Muscle layer of colon (tissue), 2 donors: ENCODE results near the gene ZNF212.

Experiments used
- H3K27ac ChIP-seq: one replicate; pipeline ENCODE4 v1.7.0; 2013; ENCODE audit warnings: low read depth, mild to moderate bottlenecking, low read length, moderate library complexity
- H3K27me3 ChIP-seq, 2 donors: one replicate each; pipeline ENCODE4 v1.7.0; 2013; ENCODE audit warnings: low read length in 2 of 2, mild to moderate bottlenecking in 2 of 2; ENCODE audit not compliant: insufficient read depth in 2 of 2, control insufficient read depth in 1 of 2
- H3K36me3 ChIP-seq: one replicate; pipeline ENCODE4 v1.7.0; 2013; ENCODE audit warnings: mild to moderate bottlenecking, low read length; ENCODE audit not compliant: insufficient read depth
- H3K4me1 ChIP-seq: one replicate; pipeline ENCODE4 v1.7.0; 2013; ENCODE audit warnings: mild to moderate bottlenecking, low read length; ENCODE audit not compliant: insufficient read depth
- H3K4me3 ChIP-seq, 2 donors: one replicate each; pipeline ENCODE4 v1.7.0; 2013; ENCODE audit warnings: low read length in 2 of 2, low read depth in 1 of 2, mild to moderate bottlenecking in 1 of 2, moderate library complexity in 1 of 2
- H3K9ac ChIP-seq: one replicate; pipeline ENCODE4 v1.7.0; 2013; ENCODE audit warnings: low read length
- H3K9me3 ChIP-seq: one replicate; pipeline ENCODE4 v1.7.0; 2013; ENCODE audit warnings: mild to moderate bottlenecking, low read length
- donor health status: abdominal sarcoma.
- donor health status: Adenocarcinoma of cecum.

Gene ZNF212

DNA sequence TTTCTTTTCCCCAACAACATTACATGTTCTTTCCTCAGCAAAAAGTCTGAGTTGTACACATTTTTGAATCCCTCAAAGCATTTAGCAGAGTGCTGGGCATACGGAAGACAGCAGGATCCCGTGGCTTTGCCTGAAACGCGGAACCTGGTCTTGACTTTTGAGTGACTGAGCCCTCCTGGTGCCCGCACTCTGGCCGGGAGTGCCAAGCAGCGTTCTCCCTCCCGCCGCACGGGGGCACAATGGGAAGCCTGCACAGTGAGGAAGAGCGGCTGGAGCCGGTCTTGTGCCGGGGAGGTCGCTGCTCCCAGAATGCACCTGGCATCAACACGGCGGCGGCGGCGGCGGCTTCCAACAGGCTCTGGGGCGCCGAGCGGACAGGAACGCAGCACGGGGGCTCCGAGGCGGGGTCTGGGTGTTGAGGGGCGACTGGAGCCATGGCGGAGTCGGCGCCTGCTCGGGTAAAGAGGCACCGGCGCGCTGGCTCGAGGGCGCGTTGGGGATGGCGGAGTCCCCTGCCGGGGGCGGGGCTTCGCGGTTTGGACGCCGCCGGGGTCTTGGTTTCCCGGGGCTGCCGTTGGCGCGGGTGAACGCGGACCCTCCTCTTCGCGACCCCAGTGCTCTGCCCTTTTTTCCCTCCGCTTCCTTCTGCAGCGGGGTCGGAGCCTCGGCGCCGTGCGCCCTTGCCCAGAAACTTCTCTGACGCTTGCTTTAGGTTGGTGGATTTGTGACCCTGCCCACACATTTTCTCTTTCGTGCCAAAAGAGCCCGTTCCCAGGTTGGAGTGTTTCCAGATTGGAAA is at the start of gene ZNF212:
TSS of gene ZNF212 (plus strand) at position 307 of the 799 bp plus-strand sequence. CDS start at position 435, 128 bp downstream.
- H3K27ac ChIP-seq, result peak within 1 kb of the TSS; percentile 59
- H3K4me3 ChIP-seq, result peak within 1 kb of the TSS; percentile 72 to 98
- H3K4me1 ChIP-seq, result peaks cover 14% of the 10 kb centered on the region

DNA sequence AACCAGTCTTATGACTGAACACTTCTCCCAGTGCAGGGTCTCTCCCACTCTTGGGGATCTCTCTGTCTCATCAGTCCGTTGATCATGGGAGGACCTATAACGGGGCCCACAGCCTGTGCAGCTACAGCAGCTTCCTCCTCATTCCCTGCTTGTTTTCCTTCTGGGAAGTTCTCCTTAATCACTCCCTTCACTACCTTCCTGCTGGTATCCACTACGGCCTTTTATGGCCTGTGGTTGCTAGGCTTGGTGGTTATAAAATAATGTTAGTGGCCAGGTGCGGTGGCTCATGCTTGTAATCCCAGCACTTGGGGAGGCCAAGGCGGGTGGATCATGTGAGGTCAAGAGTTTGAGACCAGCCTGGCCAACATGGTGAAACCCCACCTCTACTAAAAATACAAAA is 47.6 kb upstream of the ZNF212 start:
- Histone ChIP-seq H3K36me3 (no peaks in the 10 kb centered on the region), H3K9ac (no peak overlapping the region), H3K27me3 (no peaks in the 10 kb centered on the region), H3K4me3 (no peak overlapping the region), H3K9me3 (no peaks in the 10 kb centered on the region), H3K27ac (no peak overlapping the region), H3K4me1 (peaks cover 12% of the 10 kb centered on the region)

More for the DNA sequence above, at the start of gene ZNF212:
- no peaks in the 10 kb centered on the region for H3K27me3 ChIP-seq
- H3K9ac ChIP-seq, result peak within 1 kb of the TSS; percentile 80
- H3K36me3 ChIP-seq, result no peaks in the 10 kb centered on the region
- H3K9me3 ChIP-seq, result no peaks in the 10 kb centered on the region

DNA sequence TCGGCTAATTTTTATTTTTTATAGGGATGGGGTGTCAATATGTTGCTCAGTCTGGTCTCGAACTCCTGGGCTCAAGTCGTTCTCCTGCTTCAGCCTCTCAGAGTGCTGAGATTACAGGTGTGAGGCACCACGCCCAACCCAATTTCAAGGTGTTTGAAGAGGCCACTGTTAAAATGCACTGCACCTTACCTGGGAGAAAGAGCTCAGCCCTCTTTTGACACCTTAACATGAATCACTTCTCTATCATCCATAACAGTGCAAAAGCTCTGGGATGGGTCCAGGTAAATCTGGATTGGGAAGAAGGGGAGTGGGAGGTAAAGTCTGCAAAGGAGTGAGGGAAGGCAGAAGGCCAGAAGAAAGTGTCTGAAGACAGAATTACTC is 44.7 kb upstream of the ZNF212 start:
- Histone ChIP-seq H3K9me3 (no peaks in the 10 kb centered on the region), H3K4me3 (peak overlapping the region; percentile 67 to 84), H3K9ac (peak overlapping the region; percentile 45), H3K36me3 (peaks cover 21% of the 10 kb centered on the region), H3K27ac (peak overlapping the region; percentile 76), H3K4me1 (peaks cover 16% of the 10 kb centered on the region), H3K27me3 (no peaks in the 10 kb centered on the region)

DNA sequence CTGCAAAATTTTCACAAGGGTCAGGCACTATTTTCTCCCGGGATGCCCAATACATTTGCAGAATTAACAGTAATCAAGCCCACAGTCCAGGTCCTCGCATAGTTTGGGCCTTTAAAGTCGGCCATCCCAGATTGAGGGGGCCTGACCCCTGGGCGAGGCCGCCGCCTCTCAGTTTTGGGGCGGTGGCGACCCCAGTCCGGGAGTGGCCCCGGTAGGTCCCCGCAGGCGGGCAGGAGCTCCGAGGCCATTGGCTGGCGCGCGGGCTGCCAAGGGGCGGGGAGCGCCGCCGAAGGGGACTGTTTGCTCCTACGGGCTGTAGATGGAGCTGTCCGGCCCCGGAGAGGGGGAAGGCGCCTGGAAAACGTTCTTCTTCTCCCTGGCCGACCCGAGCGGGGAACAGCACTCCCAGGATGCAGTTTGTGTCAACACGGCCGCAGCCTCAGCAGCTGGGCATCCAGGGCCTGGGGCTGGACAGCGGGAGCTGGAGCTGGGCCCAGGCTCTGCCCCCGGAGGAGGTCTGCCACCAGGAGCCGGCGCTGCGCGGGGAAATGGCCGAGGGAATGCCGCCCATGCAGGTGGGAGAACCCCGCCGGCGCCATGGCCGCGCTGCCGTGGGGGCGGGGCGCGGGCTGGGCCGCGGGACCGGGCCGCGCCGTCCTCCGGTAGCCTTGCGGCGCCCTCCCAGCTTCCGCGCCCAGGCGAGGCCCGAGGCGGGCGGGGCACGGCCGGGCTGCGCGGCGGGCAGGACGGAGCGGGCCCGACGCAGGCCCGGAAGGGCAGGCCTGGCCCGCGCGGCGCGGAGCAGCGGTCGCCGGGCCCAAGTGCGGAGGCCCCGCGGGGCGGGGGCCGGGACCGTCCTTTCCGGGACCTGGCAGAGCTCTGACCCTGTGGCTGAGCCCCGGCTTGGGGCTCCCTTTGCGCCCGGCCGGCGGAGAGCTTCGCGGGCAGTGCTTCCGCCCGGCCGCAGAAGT is 44.0 kb upstream of the ZNF212 start, which contains the start of gene ZNF282:
TSS of gene ZNF282 (plus strand) at position 367 of the 971 bp plus-strand sequence. CDS start at position 411, 44 bp downstream.
- Histone ChIP-seq H3K9ac (peak within 1 kb of the TSS; percentile 90), H3K9me3 (no peaks in the 10 kb centered on the region), H3K4me1 (peaks cover 16% of the 10 kb centered on the region), H3K27ac (peak within 1 kb of the TSS; percentile 78), H3K36me3 (peaks cover 27% of the 10 kb centered on the region), H3K27me3 (no peaks in the 10 kb centered on the region), H3K4me3 (peak within 1 kb of the TSS; percentile 76 to 84)

DNA sequence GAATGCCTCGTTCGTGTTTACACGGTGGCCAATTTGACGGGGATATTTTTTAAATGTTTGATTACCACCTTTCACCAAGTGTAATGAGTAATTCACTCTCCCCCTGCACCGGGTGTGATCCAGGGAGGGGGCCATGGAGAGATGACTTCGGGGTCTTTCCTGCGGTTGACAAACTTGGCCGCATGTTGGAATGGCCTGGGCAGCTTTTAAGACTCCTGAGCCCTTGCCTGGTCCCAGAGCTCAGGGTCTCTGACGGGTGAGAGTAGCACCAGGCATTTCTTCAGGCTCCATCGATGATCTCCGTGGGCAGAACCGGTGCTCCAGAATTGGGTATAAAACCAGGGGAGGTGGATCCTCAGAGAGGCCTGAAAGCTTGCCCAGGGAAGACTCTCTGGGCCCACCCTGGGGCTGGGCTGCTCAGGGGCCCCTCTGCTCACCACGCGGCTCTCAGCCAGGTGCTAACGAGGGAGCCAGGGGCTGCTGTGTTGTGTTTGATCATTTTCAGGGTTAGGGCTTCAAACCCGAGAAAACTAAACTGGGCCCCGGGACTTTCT is 43.2 kb upstream of the ZNF212 start:
- H3K27ac ChIP-seq, result peak overlapping the region; percentile 78
- peaks cover 16% of the 10 kb centered on the region for H3K4me1 ChIP-seq

DNA sequence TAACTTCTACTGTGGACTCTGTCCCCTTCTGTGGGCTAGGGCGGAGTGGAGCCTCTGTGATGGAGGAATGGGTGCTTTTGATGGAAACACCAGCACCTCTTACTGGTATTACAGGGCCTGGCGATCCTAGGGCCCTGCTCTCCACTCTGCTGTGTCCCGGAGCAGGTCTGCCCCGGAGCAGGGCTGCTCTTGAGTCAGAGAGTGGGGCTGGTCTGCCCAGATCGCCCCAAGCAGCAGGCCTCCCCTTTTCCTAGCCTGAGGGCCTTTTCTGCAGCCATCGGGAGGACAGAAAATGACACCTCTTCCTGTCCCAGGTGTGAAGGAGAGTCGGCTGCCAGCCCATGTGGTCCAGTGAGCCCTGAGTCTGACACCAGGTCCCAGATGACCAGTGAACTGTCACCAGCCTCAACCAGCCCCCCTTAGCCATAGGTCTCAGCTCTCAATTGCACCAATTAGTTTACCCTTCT is 42.7 kb upstream of the ZNF212 start:
- peak overlapping the region; percentile 90 for H3K9ac ChIP-seq
- H3K27ac ChIP-seq, result peak overlapping the region; percentile 78
- H3K4me3 ChIP-seq, result peak overlapping the region; percentile 76 to 84
- H3K4me1 ChIP-seq, result peaks cover 16% of the 10 kb centered on the region
- H3K9me3 ChIP-seq, result no peaks in the 10 kb centered on the region
- H3K36me3 ChIP-seq, result peaks cover 34% of the 10 kb centered on the region
- no peaks in the 10 kb centered on the region for H3K27me3 ChIP-seq

More for the DNA sequence above, 43.2 kb upstream of the ZNF212 start:
- peaks cover 34% of the 10 kb centered on the region for H3K36me3 ChIP-seq
- H3K9ac ChIP-seq, result peak overlapping the region; percentile 90
- H3K9me3 ChIP-seq, result no peaks in the 10 kb centered on the region
- peak overlapping the region; percentile 76 to 84 for H3K4me3 ChIP-seq
- H3K27me3 ChIP-seq, result no peaks in the 10 kb centered on the region

DNA sequence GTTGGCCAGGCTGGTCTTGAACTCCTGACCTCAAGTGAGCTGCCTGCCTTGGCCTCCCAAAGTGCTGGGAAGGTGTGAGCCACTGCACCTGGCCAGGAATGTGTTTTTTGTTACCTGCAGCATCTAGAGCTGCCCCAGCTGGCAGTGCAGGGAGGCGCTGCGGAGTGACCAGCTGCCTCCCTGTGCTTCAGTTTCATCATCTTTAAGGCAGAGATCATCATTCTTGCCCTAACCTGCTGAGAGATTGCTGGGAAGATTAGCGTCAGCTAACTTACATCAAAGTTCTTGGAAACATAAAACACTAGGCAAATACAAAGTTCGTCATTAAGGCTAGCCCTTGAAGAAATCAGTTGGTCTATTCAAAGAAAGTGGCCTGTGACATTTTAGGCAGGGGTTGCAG is 41.8 kb upstream of the ZNF212 start:
- H3K36me3 ChIP-seq, result peaks cover 36% of the 10 kb centered on the region
- no peak overlapping the region for H3K27ac ChIP-seq
- H3K27me3 ChIP-seq, result no peaks in the 10 kb centered on the region
- H3K4me3 ChIP-seq, result no peak overlapping the region
- no peaks in the 10 kb centered on the region for H3K9me3 ChIP-seq
- peaks cover 16% of the 10 kb centered on the region for H3K4me1 ChIP-seq
- H3K9ac ChIP-seq, result no peak overlapping the region

DNA sequence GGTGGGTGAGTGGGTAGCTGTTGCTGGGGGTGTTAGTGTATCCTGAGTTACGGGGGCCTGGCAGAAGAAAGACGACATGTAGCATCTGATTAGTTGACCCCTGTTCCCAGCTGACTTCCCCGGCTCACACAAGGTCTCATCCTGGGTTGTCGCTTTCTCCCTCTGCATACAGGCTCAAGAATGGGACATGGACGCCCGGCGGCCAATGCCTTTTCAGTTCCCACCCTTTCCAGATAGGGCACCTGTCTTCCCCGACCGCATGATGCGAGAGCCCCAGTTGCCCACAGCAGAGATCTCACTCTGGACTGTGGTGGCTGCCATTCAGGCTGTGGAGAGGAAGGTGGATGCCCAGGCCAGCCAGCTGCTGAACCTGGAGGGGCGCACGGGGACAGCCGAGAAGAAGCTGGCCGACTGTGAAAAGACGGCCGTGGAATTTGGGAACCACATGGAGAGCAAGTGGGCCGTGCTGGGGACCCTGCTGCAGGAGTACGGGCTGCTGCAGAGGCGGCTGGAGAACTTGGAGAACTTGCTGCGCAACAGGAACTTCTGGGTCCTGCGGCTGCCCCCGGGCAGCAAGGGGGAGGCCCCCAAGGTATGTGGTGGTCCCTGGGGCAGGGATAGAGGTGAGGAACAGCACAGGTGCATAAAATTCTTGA is 41.2 kb upstream of the ZNF212 start:
- H3K4me3 ChIP-seq, result no peak overlapping the region
- H3K4me1 ChIP-seq, result peaks cover 22% of the 10 kb centered on the region
- peaks cover 41% of the 10 kb centered on the region for H3K36me3 ChIP-seq
- no peaks in the 10 kb centered on the region for H3K27me3 ChIP-seq
- H3K9ac ChIP-seq, result no peak overlapping the region
- H3K27ac ChIP-seq, result no peak overlapping the region
- H3K9me3 ChIP-seq, result no peaks in the 10 kb centered on the region

DNA sequence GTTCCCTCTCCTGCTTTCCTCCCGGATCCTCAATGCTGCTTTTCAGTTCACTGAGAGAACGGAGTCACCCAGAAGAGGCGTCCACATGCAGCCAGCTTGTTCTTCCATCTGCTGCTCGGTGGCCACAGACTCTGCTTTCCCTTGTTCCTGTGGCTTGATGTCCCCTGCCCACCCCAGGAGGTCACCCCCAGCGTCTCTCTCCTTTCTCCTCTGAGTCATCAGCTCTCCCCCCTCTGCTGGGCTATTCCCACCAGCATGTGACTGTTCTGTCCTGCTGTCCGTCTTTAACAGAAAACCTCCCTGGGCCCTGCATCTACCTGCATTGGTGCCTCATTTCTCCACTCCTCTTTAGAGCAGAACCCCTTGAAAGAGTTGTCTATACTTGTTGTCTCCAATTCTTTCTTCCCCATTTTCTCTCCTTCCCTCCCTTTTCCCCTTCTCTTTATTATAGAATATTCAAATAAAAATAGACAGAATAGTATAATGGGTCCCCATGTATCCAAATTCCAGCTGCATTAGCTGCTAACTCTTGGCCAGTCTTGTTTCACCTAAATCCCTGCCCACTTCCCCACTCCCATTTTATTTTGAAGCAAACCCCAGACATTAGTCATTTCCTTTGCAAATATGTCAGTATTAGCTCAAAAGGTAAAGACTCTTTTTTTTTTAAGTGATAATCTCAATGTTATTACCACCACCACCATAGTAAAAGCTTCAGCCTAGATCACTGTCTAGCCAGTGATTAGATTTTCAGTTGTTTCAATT is 40.0 kb upstream of the ZNF212 start:
- Histone ChIP-seq H3K27ac (no peak overlapping the region), H3K4me3 (no peak overlapping the region), H3K9ac (no peak overlapping the region), H3K9me3 (no peaks in the 10 kb centered on the region), H3K4me1 (peaks cover 23% of the 10 kb centered on the region), H3K27me3 (no peaks in the 10 kb centered on the region), H3K36me3 (peaks cover 51% of the 10 kb centered on the region)

DNA sequence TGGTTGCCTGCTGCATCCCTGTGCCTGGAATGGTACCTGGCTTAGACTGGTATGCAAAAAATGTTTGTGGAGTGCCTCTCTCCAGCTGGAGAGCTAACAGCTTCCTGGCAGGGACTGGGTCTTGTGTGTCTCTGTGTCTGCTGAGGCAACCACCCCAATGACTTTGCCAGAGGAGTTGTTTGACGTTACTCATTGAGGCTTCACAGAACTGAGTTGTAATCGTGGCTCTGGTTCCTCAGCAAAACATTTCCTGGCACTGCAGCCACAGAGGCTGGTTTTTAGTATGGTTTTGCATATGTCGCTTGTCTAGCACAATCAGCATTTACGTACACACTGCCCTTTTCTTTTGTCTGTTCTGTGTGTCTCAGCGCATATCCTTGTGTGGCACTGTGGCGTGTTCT is 36.6 kb upstream of the ZNF212 start:
- no peak overlapping the region for H3K4me3 ChIP-seq
- no peak overlapping the region for H3K27ac ChIP-seq
- H3K27me3 ChIP-seq, result no peaks in the 10 kb centered on the region
- no peak overlapping the region for H3K9ac ChIP-seq
- peaks cover 71% of the 10 kb centered on the region for H3K36me3 ChIP-seq
- H3K4me1 ChIP-seq, result peaks cover 6% of the 10 kb centered on the region
- no peaks in the 10 kb centered on the region for H3K9me3 ChIP-seq
